B cell (primary cell): ENCODE results near the gene SPDYC. TPM values are rescaled to one million over a fixed set of nuclear protein-coding genes. Genes with fewer than 3 reads are reported as not detected.

ENCODE experiments used
- ATAC-seq: fragments of 200-7000 bp; cut with Tn5 transposase; one replicate; pipeline ENCODE4 v1.10.0; 2021; ENCODE audit warnings: low read depth, mild to moderate bottlenecking, moderate number of reproducible peaks, moderate library complexity
- CTCF ChIA-PET: fragments of 350-600 bp; sonication (Branson Sonifier 250); formaldehyde crosslinking; loops from one replicate; lab custom pipeline; 2021; ENCODE audit warnings: antibody characterized with exemption, inconsistent platforms; lab: Charles Lee
- POLR2A ChIA-PET: fragments of 350-600 bp; sonication (Branson Sonifier 250); formaldehyde crosslinking; loops from one replicate; lab custom pipeline; 2021; ENCODE audit warnings: antibody characterized with exemption; lab: Charles Lee
- DNase-seq: peaks from one replicate; pipeline ENCODE4 v3.0.0; 2013
- H2AFZ ChIP-seq: 2 replicates; pipeline ENCODE4 v1.6.1; 2012; ENCODE audit warnings: mild to moderate bottlenecking, low read depth, low read length; ENCODE audit not compliant: insufficient read depth, poor library complexity, severe bottlenecking
- H3K27ac ChIP-seq, 2 donors: 1 replicate in 1 of 2; 2 replicates in 1 of 2; pipeline ENCODE4 v1.5.1; 2012 to 2013; ENCODE audit warnings: low read length in 2 of 2, mild to moderate bottlenecking in 2 of 2, moderate library complexity in 1 of 2
- H3K27me3 ChIP-seq, 4 experiments: fragments of 200-600 bp in 1 of 4; sonication (generic) in 1 of 4; replicated peaks in 1 of 4; 1 replicate in 2 of 4; 2 replicates in 2 of 4; pipeline versions ENCODE4 v1.6.1 to v1.7.0; 2013 to 2016; ENCODE audit warnings: low read length in 3 of 4, mild to moderate bottlenecking in 2 of 4, mixed read lengths in 1 of 4, moderate library complexity in 1 of 4; ENCODE audit not compliant: insufficient read depth in 4 of 4, control insufficient read depth in 3 of 4; ENCODE audit errors: control extremely low read depth in 1 of 4
- H3K36me3 ChIP-seq, 2 experiments: replicated peaks in 1 of 2; 1 replicate in 1 of 2; 2 replicates in 1 of 2; pipeline versions ENCODE4 v1.6.1 to v1.7.1; 2013; ENCODE audit warnings: low read length in 1 of 2; ENCODE audit not compliant: insufficient read depth in 2 of 2, control insufficient read depth in 1 of 2; ENCODE audit errors: control extremely low read depth in 1 of 2, extremely low read depth in 1 of 2
- H3K4me1 ChIP-seq, 2 donors: fragments of 200-600 bp in 1 of 2; sonication (generic) in 1 of 2; 1 replicate in 1 of 2; 2 replicates in 1 of 2; pipeline versions ENCODE4 v1.5.1 to v1.6.1; 2013 to 2017; ENCODE audit warnings: low read length in 2 of 2; ENCODE audit not compliant: control insufficient read depth in 2 of 2, insufficient read depth in 2 of 2
- H3K4me2 ChIP-seq: replicated peaks from 2 replicates; pipeline ENCODE3; 2012; ENCODE audit warnings: mild to moderate bottlenecking, low read depth, low read length; ENCODE audit not compliant: poor library complexity, severe bottlenecking
- H3K4me3 ChIP-seq, 5 experiments: fragments of 200-600 bp in 1 of 5; sonication (generic) in 1 of 5; 1 replicate in 3 of 5; 2 replicates in 2 of 5; pipeline versions ENCODE4 v1.5.1 to v1.7.0; 2011 to 2016; ENCODE audit warnings: low read length in 4 of 5, mild to moderate bottlenecking in 4 of 5, low read depth in 2 of 5, control low read depth in 1 of 5, moderate library complexity in 1 of 5; ENCODE audit not compliant: insufficient read depth in 1 of 5; ENCODE audit errors: control extremely low read depth in 1 of 5, extremely low read depth in 1 of 5
- H3K79me2 ChIP-seq: fragments of 200-600 bp; sonication (generic); one replicate; pipeline ENCODE4 v1.6.0; 2016; ENCODE audit warnings: low read length; ENCODE audit not compliant: control insufficient read depth, insufficient read depth
- H3K9ac ChIP-seq: fragments of 200-600 bp; sonication (generic); 2 replicates; pipeline ENCODE4 v1.6.1; 2017; ENCODE audit warnings: mild to moderate bottlenecking, low read length, moderate library complexity
- H3K9me3 ChIP-seq, 3 donors: one replicate each; pipeline versions ENCODE4 v1.6.1 to v1.7.1; 2013; ENCODE audit warnings: low read length in 2 of 3; ENCODE audit not compliant: control insufficient read depth in 2 of 3, insufficient read depth in 1 of 3; ENCODE audit errors: control extremely low read depth in 1 of 3
- H4K20me1 ChIP-seq: 2 replicates; pipeline ENCODE4 v1.6.0; 2012; ENCODE audit warnings: mild to moderate bottlenecking, low read length; ENCODE audit not compliant: insufficient read depth, control insufficient read depth, poor library complexity, severe bottlenecking
- H3K27ac Mint-ChIP-seq: one replicate; pipeline ENCODE4 v1.8.0; 2021; ENCODE audit warnings: mixed read lengths
- H3K27me3 Mint-ChIP-seq: one replicate; pipeline ENCODE4 v1.8.0; 2021; ENCODE audit warnings: mixed read lengths
- H3K4me1 Mint-ChIP-seq: one replicate; pipeline ENCODE4 v1.8.0; 2021; ENCODE audit warnings: mixed read lengths
- H3K4me3 Mint-ChIP-seq: one replicate; pipeline ENCODE4 v1.8.0; 2021; ENCODE audit warnings: mixed read lengths
- H3K9me3 Mint-ChIP-seq: one replicate; pipeline ENCODE4 v1.8.0; 2022; ENCODE audit warnings: mixed read lengths; ENCODE audit not compliant: insufficient read depth
- CTCF ChIP-seq: fragments of 200-600 bp; IDR thresholded peaks from one replicate; pipeline ENCODE4 v1.8.0; 2022; ENCODE audit warnings: antibody characterized with exemption, mild to moderate bottlenecking
- EZH2 ChIP-seq: IDR thresholded peaks from 2 replicates; pipeline ENCODE4 v1.6.1; 2012; ENCODE audit warnings: borderline replicate concordance, low read depth, mild to moderate bottlenecking, moderate library complexity, low read length; ENCODE audit not compliant: insufficient read depth, poor library complexity, severe bottlenecking
- WGBS: methylation state at CpG from one replicate; pipeline ENCODE4 v1.1.5; 2013; ENCODE audit warnings: missing lambda C conversion rate; ENCODE audit not compliant: insufficient coverage; 5-methylcytosine and 5-hydroxymethylcytosine counted together
- intact Hi-C: fragments of 100-400 bp; cut with micrococcal nuclease; formaldehyde crosslinking; loops from one replicate; pipeline ENCODE4 v1.10.0; 2022
- polyA plus RNA-seq: library from polyadenylated mRNA; depleted of rRNA; stranded (reverse); fragments of >200 nt; gene quantifications from 2 replicates; pipeline ENCODE4 v1.2.3, GENCODE V29; 2012
- total RNA-seq, 2 donors: library from RNA; stranded (reverse); fragments of 120-200 nt in 1 of 2; gene quantifications; 1 replicate in 1 of 2; 2 replicates in 1 of 2; pipeline versions ENCODE4 v1.2.3 to v1.2.4, GENCODE V29; 2013 to 2022

SPDYC gene
- total and polyA plus RNA-seq, 2 donors (not counting 1 experiment from before 2014, with no cell fraction given), result not detected

DNA sequence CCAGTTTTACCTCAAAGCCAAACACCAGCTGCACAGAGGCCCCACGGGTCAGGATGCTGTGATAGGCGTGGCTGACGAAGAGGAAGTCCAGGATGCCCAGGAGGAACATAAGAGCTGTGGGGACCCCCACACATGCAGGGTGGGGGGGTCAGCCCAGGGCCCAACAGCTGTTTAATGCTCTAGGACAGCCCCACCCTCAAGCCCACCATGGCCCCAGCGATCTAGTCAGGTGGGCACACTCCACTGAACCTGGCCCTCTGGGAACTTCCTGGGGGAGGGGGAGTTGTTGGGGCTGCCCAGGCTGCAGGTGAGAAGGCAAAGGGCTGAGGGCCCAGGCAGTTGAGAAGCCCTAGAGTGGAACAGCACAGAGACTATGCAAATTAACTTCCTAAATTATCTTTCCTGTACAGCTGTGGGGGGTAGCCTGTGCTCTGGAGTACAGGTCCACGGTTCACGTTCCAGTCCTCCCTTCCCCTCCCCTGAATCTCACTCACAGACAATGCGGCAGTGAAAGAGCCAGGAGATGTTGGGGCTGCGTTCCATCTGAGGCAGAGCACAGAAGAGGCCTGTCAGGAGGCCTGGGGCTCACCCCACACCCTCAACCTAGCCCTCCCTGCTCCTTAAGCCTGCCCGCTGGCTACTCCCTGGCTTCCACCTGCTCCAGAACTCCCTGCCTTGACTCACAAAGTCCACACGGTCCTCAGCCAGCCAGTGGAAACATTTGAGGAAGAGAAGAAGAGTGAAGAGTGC is 37.6 kb upstream of the SPDYC start:
- Histone ChIP-seq H3K36me3 (peaks cover 3 to 50% of the 10 kb centered on the region in 2 experiments), H2AFZ (no peak overlapping the region), H3K27me3 (no peaks in the 10 kb centered on the region), H4K20me1 (peaks cover 66% of the 10 kb centered on the region), H3K4me2 (peak overlapping the region; percentile 89), H3K27ac (peak overlapping the region; percentile 98 to 99), H3K4me1 (peaks cover 43 to 71% of the 10 kb centered on the region in 2 donors), H3K4me3 (peak overlapping the region; percentile 76 to 99 (median 96)), H3K9ac (peak overlapping the region; percentile 99), H3K9me3 (no peaks in the 10 kb centered on the region), H3K79me2 (peaks cover 75% of the 10 kb centered on the region)
- Mint-ChIP-seq H3K4me1 (peaks cover 68% of the 10 kb centered on the region), H3K4me3 (peak overlapping the region; percentile 97), H3K27me3 (no peaks in the 10 kb centered on the region), H3K9me3 (no peaks in the 10 kb centered on the region), H3K27ac (peak overlapping the region; percentile 99)
- intact Hi-C loops, result loop anchor here (1.0 to 5.0 kb wide), 5 partner anchors 10 to 485 kb away; partner anchors contain the start of genes CAPN1, FAU, MRPL49 and PCNX3
- TF ChIP-seq CTCF (no peak), EZH2 (no peak)
- CTCF ChIA-PET, result interaction anchor here (1.0 to 7.5 kb wide), 7 partner anchors 11 to 284 kb away, joined by 3 to 64 read pairs (median 24); partner anchors contain the start of genes CAPN1, FAU, MRPL49 and TM7SF2
- WGBS, result 0% methylated on average over 3 of the region's 10 CpGs
- peak; percentile 57 for ATAC-seq
- peak; percentile 88 for DNase-seq
- POLR2A ChIA-PET, result interaction anchor here (0.5 to 8.8 kb wide), 7 partner anchors 13 to 130 kb away, joined by 3 to 160 read pairs (median 4); partner anchors contain the start of genes CAPN1, FAU, MRPL49 and POLA2
